Esophagus muscularis mucosa (tissue), 4 donors: ENCODE data around the gene COG5. TPM values are rescaled to one million over a fixed set of nuclear protein-coding genes. Genes with fewer than 3 reads are reported as not detected.

Experiments
- DNase-seq: peaks from one replicate; pipeline ENCODE4 v3.0.0-alpha.2; 2017; ENCODE audit errors: extremely low spot score
- H3K27ac ChIP-seq, 4 donors: fragments of 200-600 bp; sonication (generic); replicated peaks in 1 of 4; 1 replicate in 3 of 4; 2 replicates in 1 of 4; pipeline ENCODE4 v1.5.1; 2016 to 2019; ENCODE audit warnings: mild to moderate bottlenecking in 1 of 4
- H3K27me3 ChIP-seq, 4 donors: fragments of 200-600 bp; sonication (generic); one replicate each; pipeline versions ENCODE4 v1.5.1 to v1.6.0; 2016 to 2019
- H3K36me3 ChIP-seq, 4 donors: fragments of 200-600 bp; sonication (generic); one replicate each; pipeline ENCODE4 v1.5.1; 2016 to 2019
- H3K4me1 ChIP-seq, 4 donors: fragments of 200-600 bp; sonication (generic); one replicate each; pipeline ENCODE4 v1.5.1; 2016 to 2019
- H3K4me3 ChIP-seq, 4 donors: fragments of 200-600 bp; sonication (generic); 1 replicate in 2 of 4; 2 replicates in 2 of 4; pipeline ENCODE4 v1.5.1; 2016 to 2019; ENCODE audit warnings: mild to moderate bottlenecking in 4 of 4, moderate library complexity in 1 of 4
- H3K9me3 ChIP-seq, 4 donors: fragments of 200-600 bp; sonication (generic); 1 replicate in 3 of 4; 2 replicates in 1 of 4; pipeline ENCODE4 v1.5.1; 2016 to 2019
- CTCF ChIP-seq, 3 experiments: fragments of 200-600 bp in 2 of 3; fragments of 450-650 bp in 1 of 3; sonication (generic) in 2 of 3; IDR thresholded peaks; one replicate each; pipeline ENCODE4 v1.5.1; 2017 to 2019; ENCODE audit warnings: antibody characterized with exemption in 3 of 3, mild to moderate bottlenecking in 2 of 3, moderate library complexity in 1 of 3
- EP300 ChIP-seq: sonication (generic); formaldehyde crosslinking; IDR thresholded peaks from one replicate; pipeline ENCODE4 v1.6.1; 2017; ENCODE audit warnings: antibody characterized with exemption
- POLR2A ChIP-seq: fragments of 450-650 bp; IDR thresholded peaks from one replicate; pipeline ENCODE4 v1.6.1; 2017; ENCODE audit warnings: antibody characterized with exemption, moderate library complexity, mild to moderate bottlenecking, low read depth
- POLR2AphosphoS5 ChIP-seq, 2 donors: sonication (generic); formaldehyde crosslinking; IDR thresholded peaks; one replicate each; pipeline ENCODE4 v1.6.1; 2017; ENCODE audit warnings: antibody characterized with exemption in 2 of 2
- WGBS: methylation state at CpG from one replicate; pipeline ENCODE4 v1.1.5; 2018; 5-methylcytosine and 5-hydroxymethylcytosine counted together
- intact Hi-C: fragments of 100-400 bp; cut with DNase I; formaldehyde crosslinking; loops from one replicate; pipeline ENCODE4 v1.15.1; 2023
- total RNA-seq, 4 donors: library from RNA; depleted of rRNA; stranded (reverse); fragments of >200 nt; gene quantifications; one replicate each; pipeline versions ENCODE4 v1.1.0 to v1.2.1, GENCODE V29; 2016

COG5 gene
- total RNA-seq, 4 donors from 2014 or later = 20.3 to 33.4 (median 24.9) TPM

DNA sequence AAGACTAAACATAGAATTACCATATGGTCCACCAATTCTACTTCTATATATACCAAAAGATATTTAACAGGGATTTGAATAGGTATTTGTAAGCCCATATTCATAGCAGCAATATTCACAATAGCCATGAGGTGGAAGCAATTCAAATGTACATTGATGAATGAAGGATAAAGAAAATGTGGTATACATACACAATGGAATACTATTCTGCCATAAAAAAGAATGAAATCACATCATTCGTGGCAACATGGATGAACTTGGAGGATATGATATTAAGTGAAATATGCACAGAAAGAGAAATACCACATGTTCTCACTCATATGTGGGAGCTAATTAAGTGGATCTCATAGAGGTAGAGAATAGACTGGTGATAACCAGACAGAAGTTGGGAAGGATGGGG, 128.0 kb downstream of the COG5 start:
- no peaks in the 10 kb centered on the region for H3K4me1 ChIP-seq
- intact Hi-C loops = no loop called here
- no peak for TF ChIP-seq EP300
- TF ChIP-seq POLR2AphosphoS5 (IDR thresholded peaks at IDR 0.05) = no peak
- TF ChIP-seq POLR2A = no peak
- no peak for TF ChIP-seq CTCF (IDR thresholded peaks at IDR 0.05)
- H3K4me3 ChIP-seq = no peak overlapping the region
- 97% methylated on average over 1 of the region's 1 CpG for WGBS
- H3K27ac ChIP-seq = no peak overlapping the region
- H3K9me3 ChIP-seq = no peaks in the 10 kb centered on the region
- H3K36me3 ChIP-seq = no peaks in the 10 kb centered on the region
- no peak for DNase-seq
- H3K27me3 ChIP-seq = no peaks in the 10 kb centered on the region

DNA sequence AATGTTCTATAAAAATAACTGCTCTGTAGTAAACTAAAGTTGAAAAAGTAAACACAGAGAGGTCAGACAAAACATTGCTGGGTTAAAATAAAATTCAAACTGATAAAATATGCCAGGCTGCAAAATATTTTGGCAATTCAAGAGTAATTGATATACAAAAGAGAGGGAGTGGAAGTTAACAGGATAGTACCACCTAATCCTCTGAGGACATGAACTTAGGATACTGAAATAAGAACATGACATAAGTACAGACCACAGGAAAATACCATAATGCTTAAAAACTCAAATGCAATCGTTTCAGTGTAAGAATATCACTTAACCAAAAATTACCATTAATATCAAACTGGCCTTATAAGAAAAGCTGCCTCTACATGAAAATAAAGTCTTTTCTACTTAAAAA, 131.5 kb downstream of the COG5 start:
- H3K27ac ChIP-seq = no peak overlapping the region
- H3K4me3 ChIP-seq = no peak overlapping the region
- DNase-seq = no peak
- intact Hi-C loops = no loop called here
- H3K4me1 ChIP-seq = no peaks in the 10 kb centered on the region
- 76% methylated on average over 1 of the region's 1 CpG for WGBS
- H3K27me3 ChIP-seq = no peaks in the 10 kb centered on the region
- no peak for TF ChIP-seq POLR2A
- no peak for TF ChIP-seq EP300
- TF ChIP-seq CTCF (IDR thresholded peaks at IDR 0.05) = no peak
- no peak for TF ChIP-seq POLR2AphosphoS5 (IDR thresholded peaks at IDR 0.05)
- H3K36me3 ChIP-seq = no peaks in the 10 kb centered on the region
- H3K9me3 ChIP-seq = no peaks in the 10 kb centered on the region

DNA sequence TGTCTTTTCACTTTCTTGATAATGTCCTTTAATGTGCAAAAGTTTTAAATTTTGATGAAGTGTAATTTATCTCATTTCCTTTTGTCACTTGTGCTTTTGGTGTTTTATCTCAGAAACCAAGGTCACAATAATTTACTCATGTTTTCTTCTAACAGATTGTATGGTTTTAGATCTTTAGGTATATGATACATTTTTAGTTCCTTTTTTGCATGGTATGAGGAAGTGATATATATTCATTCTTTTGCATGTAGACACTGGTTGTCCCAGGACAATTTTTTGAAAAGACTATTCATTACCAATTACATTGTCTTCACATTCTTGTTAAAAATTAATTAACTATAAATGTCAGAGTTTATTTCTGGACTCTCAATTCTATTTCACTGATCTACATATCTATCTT, 133.7 kb downstream of the COG5 start:
- intact Hi-C loops = no loop called here

DNA sequence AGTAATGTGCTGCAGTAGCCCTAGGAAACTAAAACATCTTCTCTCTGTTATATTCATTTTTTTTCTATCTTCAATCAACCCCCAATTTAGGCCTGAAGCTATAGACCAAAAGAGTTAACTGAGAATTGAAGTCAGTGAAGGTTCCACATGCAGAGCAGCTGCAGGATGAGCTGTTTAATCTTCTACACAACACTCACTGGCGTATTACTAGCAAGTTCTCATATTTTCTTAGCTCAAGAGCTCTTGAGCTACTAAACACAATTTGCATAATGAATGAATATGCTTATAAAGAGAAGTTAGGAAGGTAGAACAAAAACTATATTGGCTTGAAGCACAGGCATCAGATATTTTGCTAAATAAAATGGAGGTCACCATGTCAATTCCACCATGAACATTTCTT, 135.1 kb downstream of the COG5 start:
- no peaks in the 10 kb centered on the region for H3K4me1 ChIP-seq
- H3K27ac ChIP-seq = no peak overlapping the region
- no peak for TF ChIP-seq POLR2AphosphoS5 (IDR thresholded peaks at IDR 0.05)
- no peak for TF ChIP-seq CTCF (IDR thresholded peaks at IDR 0.05)
- no peak for TF ChIP-seq POLR2A
- H3K27me3 ChIP-seq = no peaks in the 10 kb centered on the region
- intact Hi-C loops = no loop called here
- H3K9me3 ChIP-seq = no peaks in the 10 kb centered on the region
- 100% methylated on average over 1 of the region's 1 CpG for WGBS
- DNase-seq = no peak
- no peaks in the 10 kb centered on the region for H3K36me3 ChIP-seq
- no peak overlapping the region for H3K4me3 ChIP-seq

More for the DNA sequence above, 133.7 kb downstream of the COG5 start:
- H3K4me1 ChIP-seq = no peaks in the 10 kb centered on the region
- H3K27me3 ChIP-seq = no peaks in the 10 kb centered on the region
- no peaks in the 10 kb centered on the region for H3K36me3 ChIP-seq
- H3K27ac ChIP-seq = no peak overlapping the region
- no peaks in the 10 kb centered on the region for H3K9me3 ChIP-seq
- TF ChIP-seq CTCF (IDR thresholded peaks at IDR 0.05) (no peak), POLR2A (no peak), POLR2AphosphoS5 (IDR thresholded peaks at IDR 0.05) (no peak), EP300 (no peak)
- no peak overlapping the region for H3K4me3 ChIP-seq
- DNase-seq = no peak

DNA sequence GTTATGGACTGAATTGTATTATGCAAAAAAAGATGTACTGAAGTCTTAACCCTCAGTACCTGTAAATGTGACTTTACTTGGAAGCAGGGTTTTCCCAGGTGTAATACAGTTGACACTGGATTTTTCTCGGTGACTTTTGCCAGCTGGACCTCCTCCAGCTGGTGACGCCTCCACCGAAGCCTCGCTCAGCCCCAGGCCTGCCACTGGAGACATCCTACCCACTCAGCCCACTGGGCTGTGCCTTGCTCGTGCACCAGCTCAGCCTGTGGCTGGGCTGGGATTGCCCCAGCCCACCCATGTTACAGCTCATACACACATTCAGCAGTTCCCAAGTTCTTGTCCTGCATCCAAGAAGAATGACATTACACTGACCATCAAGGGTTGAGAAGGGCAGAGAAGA, 136.3 kb downstream of the COG5 start:
- intact Hi-C loops = no loop called here
- H3K4me1 ChIP-seq = no peaks in the 10 kb centered on the region
- no peak for TF ChIP-seq CTCF (IDR thresholded peaks at IDR 0.05)
- TF ChIP-seq POLR2A = no peak
- no peak for TF ChIP-seq POLR2AphosphoS5 (IDR thresholded peaks at IDR 0.05)
- no peak for TF ChIP-seq EP300
- no peaks in the 10 kb centered on the region for H3K9me3 ChIP-seq
- H3K36me3 ChIP-seq = no peaks in the 10 kb centered on the region
- 80% methylated on average over 4 of the region's 5 CpGs for WGBS
- no peaks in the 10 kb centered on the region for H3K27me3 ChIP-seq
- H3K4me3 ChIP-seq = no peak overlapping the region
- DNase-seq = no peak
- no peak overlapping the region for H3K27ac ChIP-seq
